PC-3 (cell line): ENCODE measurements around the gene POLR2B.

Experiments used
- EZH2 ChIP-seq: fragments of 300-600 bp; sonication (generic); IDR thresholded peaks from one replicate; pipeline ENCODE4 v1.6.1; 2017; ENCODE audit warnings: antibody characterized with exemption, mild to moderate bottlenecking, low read length; ENCODE audit not compliant: unreplicated experiment
- TF ChIP-seq, protein P1 (sequence below): fragments of 300-600 bp; sonication (generic); conservative IDR thresholded peaks from 2 replicates; pipeline ENCODE4 v1.5.1; 2017; ENCODE audit warnings: antibody characterized with exemption, low read depth, mild to moderate bottlenecking, low read length

DNA sequence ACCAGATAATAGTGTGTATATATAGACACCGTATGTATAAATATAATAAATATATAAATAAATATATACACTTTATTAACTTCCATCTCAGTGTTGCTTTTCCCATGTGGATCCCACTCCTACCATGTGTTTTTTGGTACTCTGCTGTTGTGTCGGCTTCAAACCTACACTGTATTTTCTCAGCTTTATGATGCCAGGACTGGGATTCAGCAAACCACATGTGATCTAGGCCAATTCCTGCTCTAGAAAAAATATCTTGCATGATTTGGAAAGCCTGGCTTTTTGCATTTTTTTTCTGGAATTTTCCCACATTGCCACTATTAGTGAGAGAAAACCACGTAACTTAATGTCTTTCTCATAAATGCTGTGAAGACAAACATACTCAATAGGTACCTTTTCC lies 55.8 kb downstream of the POLR2B start:
- TF ChIP-seq, protein P1, sequence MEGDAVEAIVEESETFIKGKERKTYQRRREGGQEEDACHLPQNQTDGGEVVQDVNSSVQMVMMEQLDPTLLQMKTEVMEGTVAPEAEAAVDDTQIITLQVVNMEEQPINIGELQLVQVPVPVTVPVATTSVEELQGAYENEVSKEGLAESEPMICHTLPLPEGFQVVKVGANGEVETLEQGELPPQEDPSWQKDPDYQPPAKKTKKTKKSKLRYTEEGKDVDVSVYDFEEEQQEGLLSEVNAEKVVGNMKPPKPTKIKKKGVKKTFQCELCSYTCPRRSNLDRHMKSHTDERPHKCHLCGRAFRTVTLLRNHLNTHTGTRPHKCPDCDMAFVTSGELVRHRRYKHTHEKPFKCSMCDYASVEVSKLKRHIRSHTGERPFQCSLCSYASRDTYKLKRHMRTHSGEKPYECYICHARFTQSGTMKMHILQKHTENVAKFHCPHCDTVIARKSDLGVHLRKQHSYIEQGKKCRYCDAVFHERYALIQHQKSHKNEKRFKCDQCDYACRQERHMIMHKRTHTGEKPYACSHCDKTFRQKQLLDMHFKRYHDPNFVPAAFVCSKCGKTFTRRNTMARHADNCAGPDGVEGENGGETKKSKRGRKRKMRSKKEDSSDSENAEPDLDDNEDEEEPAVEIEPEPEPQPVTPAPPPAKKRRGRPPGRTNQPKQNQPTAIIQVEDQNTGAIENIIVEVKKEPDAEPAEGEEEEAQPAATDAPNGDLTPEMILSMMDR, result no peak
- no peak for TF ChIP-seq EZH2
